ENCODE results near the gene FAM209A. TPM values are rescaled to one million over a fixed set of nuclear protein-coding genes. Genes with fewer than 3 reads are reported as not detected.
"Not testable (repeated sequence)": the region's sequence is repeated elsewhere in the genome, so short reads cannot be mapped to it uniquely, and the experiment has no call there.

FAM209A gene, protein sequence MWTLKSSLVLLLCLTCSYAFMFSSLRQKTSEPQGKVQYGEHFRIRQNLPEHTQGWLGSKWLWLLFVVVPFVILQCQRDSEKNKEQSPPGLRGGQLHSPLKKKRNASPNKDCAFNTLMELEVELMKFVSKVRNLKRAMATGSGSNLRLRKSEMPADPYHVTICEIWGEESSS
- total RNA-seq (2021; ENCODE audit: unreplicated experiment): 0.34 TPM
- polyA plus RNA-seq (2012): 0.29 and 0.34 TPM in 2 replicates
- percentile 37 among the genes with signal in this experiment for Bru-seq, nascent RNA
- BruChase-seq, experiment 1, labeled RNA remaining after a 6-hour chase: percentile 60 among the genes with signal in this experiment
- percentile 50 among the genes with signal in this experiment for BruChase-seq, experiment 2, labeled RNA remaining after a 2-hour chase
- long read RNA-seq, partial matches to known transcripts: 0 of 1 reads
- long read RNA-seq, other reads (novel, unspliced or antisense): 1 of 1 reads

DNA sequence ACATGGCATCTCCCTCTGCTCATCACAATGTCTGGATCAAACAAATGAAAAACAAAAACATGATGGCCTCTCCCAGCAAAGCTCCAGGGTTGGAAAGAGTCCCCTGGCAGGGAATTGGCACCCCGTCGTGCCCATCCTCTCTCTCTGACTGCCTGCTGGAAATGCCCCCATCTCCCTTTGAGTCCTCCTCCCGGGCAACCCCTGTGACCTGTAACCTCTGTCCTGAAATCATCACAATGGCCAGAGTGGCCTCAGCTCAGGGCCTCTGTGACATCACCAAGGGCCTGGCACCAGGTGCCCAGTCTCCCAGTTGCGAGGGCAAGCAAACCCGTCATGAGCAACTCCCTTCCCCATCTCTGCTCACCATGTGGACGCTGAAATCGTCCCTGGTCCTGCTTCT is at the start of gene FAM209A:
FAM209A (plus strand) TSS at position 301 of the 400 bp plus-strand sequence; CDS start at position 366, 65 bp downstream.
- H3K9me2 ChIP-seq (ENCODE audit: insufficient read depth); H3K79me2 ChIP-seq (ENCODE audit: insufficient read depth, low read length); BruUV-seq (replicated peaks); RAD21 ChIA-PET (ENCODE audit: low non-redundant PET in 1 of 2, low total read pairs in 2 of 2, uncharacterized antibody in 2 of 2, unreplicated experiment in 2 of 2); H2AFZ ChIP-seq (ENCODE audit: low read depth, low read length, poor library complexity, severe bottlenecking); H3K4me2 ChIP-seq (ENCODE audit: low read length); H3K4me1 ChIP-seq (ENCODE audit: control insufficient read depth in 1 of 2, insufficient read depth in 2 of 2, low read length in 2 of 2); H3K9ac ChIP-seq (ENCODE audit: low read length); intact Hi-C loops (cut with micrococcal nuclease); DNase-seq (ENCODE audit: low read depth, low spot score); ATAC-seq; H3K36me3 ChIP-seq (ENCODE audit: control insufficient read depth in 1 of 2, insufficient read depth in 2 of 2, low read length in 2 of 2); CTCF ChIA-PET; POLR2A ChIA-PET; H3K4me3 ChIP-seq (replicated peaks in 1 of 2; ENCODE audit: low read depth in 1 of 2, low read length in 2 of 2); H3K9me3 ChIP-seq (ENCODE audit: control insufficient read depth in 1 of 2, insufficient read depth in 1 of 2, low read depth in 1 of 2, low read length in 2 of 2); H3K27ac ChIP-seq (ENCODE audit: low read depth, low read length); H3K27me3 ChIP-seq (ENCODE audit: insufficient read depth, low read length); H4K20me1 ChIP-seq (ENCODE audit: insufficient read depth): not testable (repeated sequence)

DNA sequence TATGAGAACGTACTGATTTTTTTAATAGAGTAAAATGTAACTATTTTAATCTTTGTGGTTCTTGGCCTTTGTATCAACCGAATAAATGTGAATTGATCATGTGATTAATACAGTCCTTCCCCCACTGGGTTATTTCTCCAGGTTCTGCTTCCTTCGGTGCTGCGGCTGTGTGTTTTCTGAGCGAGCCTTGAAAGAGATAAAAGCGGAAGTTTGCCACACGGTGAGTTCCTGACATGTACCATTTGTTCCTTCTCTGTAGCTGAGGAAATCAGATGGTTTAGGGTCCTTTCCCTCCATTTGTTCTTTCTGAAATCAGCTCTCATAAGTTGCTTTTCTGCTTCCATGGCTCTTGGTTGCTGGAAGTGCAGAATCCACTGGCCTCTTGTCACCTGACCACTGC is 40.6 kb upstream of the FAM209A start:
- H3K4me2 ChIP-seq (ENCODE audit: low read length): no peak overlapping the region
- no peak overlapping the region for H2AFZ ChIP-seq (ENCODE audit: low read depth, low read length, poor library complexity, severe bottlenecking)
- no TSS peak for BruUV-seq (replicated peaks)
- intact Hi-C loops (cut with micrococcal nuclease): no loop called here
- ChIA-PET RAD21 (ENCODE audit: low non-redundant PET in 1 of 2, low total read pairs in 2 of 2, uncharacterized antibody in 2 of 2, unreplicated experiment in 2 of 2) (no interaction called here), CTCF (no interaction called here), POLR2A (no interaction called here)
- no peak for DNase-seq (ENCODE audit: low read depth, low spot score)
- no peak for ATAC-seq
- peaks cover 21% of the 10 kb centered on the region; the same call in 1 of the 2 replicates for H3K79me2 ChIP-seq (ENCODE audit: insufficient read depth, low read length)
- no peaks in the 10 kb centered on the region for H4K20me1 ChIP-seq (ENCODE audit: insufficient read depth)
- H3K9me3 ChIP-seq (ENCODE audit: control insufficient read depth in 1 of 2, insufficient read depth in 1 of 2, low read depth in 1 of 2, low read length in 2 of 2): no peaks in the 10 kb centered on the region
- TF ChIP-seq EGR1 (IDR thresholded peaks at IDR 0.05; ENCODE audit: low read depth) (no peak), TCF7L2 (IDR thresholded peaks at IDR 0.05; ENCODE audit: borderline replicate concordance, extremely low read depth, insufficient read depth, insufficient read length) (no peak), SP1 (IDR thresholded peaks at IDR 0.05; ENCODE audit: low read depth) (no peak), EZH2phosphoT487 (IDR thresholded peaks at IDR 0.05; ENCODE audit: borderline replicate concordance) (no peak)
- TF ChIP-seq, protein P1, sequence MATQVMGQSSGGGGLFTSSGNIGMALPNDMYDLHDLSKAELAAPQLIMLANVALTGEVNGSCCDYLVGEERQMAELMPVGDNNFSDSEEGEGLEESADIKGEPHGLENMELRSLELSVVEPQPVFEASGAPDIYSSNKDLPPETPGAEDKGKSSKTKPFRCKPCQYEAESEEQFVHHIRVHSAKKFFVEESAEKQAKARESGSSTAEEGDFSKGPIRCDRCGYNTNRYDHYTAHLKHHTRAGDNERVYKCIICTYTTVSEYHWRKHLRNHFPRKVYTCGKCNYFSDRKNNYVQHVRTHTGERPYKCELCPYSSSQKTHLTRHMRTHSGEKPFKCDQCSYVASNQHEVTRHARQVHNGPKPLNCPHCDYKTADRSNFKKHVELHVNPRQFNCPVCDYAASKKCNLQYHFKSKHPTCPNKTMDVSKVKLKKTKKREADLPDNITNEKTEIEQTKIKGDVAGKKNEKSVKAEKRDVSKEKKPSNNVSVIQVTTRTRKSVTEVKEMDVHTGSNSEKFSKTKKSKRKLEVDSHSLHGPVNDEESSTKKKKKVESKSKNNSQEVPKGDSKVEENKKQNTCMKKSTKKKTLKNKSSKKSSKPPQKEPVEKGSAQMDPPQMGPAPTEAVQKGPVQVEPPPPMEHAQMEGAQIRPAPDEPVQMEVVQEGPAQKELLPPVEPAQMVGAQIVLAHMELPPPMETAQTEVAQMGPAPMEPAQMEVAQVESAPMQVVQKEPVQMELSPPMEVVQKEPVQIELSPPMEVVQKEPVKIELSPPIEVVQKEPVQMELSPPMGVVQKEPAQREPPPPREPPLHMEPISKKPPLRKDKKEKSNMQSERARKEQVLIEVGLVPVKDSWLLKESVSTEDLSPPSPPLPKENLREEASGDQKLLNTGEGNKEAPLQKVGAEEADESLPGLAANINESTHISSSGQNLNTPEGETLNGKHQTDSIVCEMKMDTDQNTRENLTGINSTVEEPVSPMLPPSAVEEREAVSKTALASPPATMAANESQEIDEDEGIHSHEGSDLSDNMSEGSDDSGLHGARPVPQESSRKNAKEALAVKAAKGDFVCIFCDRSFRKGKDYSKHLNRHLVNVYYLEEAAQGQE (IDR thresholded peaks at IDR 0.05; ENCODE audit: low read depth): no peak
- H3K9ac ChIP-seq (ENCODE audit: low read length): no peak overlapping the region
- no peaks in the 10 kb centered on the region for H3K4me1 ChIP-seq (ENCODE audit: control insufficient read depth in 1 of 2, insufficient read depth in 2 of 2, low read length in 2 of 2)
- H3K27ac ChIP-seq (ENCODE audit: low read depth, low read length): no peak overlapping the region
- H3K9me2 ChIP-seq (ENCODE audit: insufficient read depth): no peaks in the 10 kb centered on the region
- H3K36me3 ChIP-seq (ENCODE audit: control insufficient read depth in 1 of 2, insufficient read depth in 2 of 2, low read length in 2 of 2): peaks cover 27 to 28% of the 10 kb centered on the region in 2 experiments; a peak in 3 of 4 replicates
- H3K27me3 ChIP-seq (ENCODE audit: insufficient read depth, low read length): no peaks in the 10 kb centered on the region
- H3K4me3 ChIP-seq (replicated peaks in 1 of 2; ENCODE audit: low read depth in 1 of 2, low read length in 2 of 2): no peak overlapping the region
